ENCODE results near the gene TRIM2.
A peak's percentile ranks its signal among the peaks of the same experiment; 100 is the strongest.

The TRIM2 gene

GRCh38 chr4:153242839-153243324, 38.6 kb downstream of the TRIM2 start:
- H3K4me1 ChIP-seq (ENCODE audit: control insufficient read depth, low read depth, low read length), result peaks cover 12% of the 10 kb centered on the region
- H3K9me3 ChIP-seq (ENCODE audit: control insufficient read depth, low read depth, low read length), result no peaks in the 10 kb centered on the region
- no peak overlapping the region for H3K4me3 ChIP-seq (ENCODE audit: low read length)
- H3K27ac ChIP-seq (ENCODE audit: low read length), result no peak overlapping the region
- no peaks in the 10 kb centered on the region for H3K36me3 ChIP-seq (ENCODE audit: control insufficient read depth, low read depth, low read length)
- H3K27me3 ChIP-seq (ENCODE audit: control insufficient read depth, insufficient read depth, low read length), result no peaks in the 10 kb centered on the region
- H3K9ac ChIP-seq (ENCODE audit: low read length), result no peak overlapping the region

GRCh38 chr4:153243468-153243867, 39.2 kb downstream of the TRIM2 start:
- H3K9ac ChIP-seq (ENCODE audit: low read length), result no peak overlapping the region

GRCh38 chr4:153244969-153245368, 40.7 kb downstream of the TRIM2 start:
- no peaks in the 10 kb centered on the region for H3K9me3 ChIP-seq (ENCODE audit: control insufficient read depth, low read depth, low read length)
- H3K27ac ChIP-seq (ENCODE audit: low read length), result no peak overlapping the region

More at GRCh38 chr4:153243468-153243867, 39.2 kb downstream of the TRIM2 start:
- Histone ChIP-seq H3K4me3 (ENCODE audit: low read length) (no peak overlapping the region), H3K9me3 (ENCODE audit: control insufficient read depth, low read depth, low read length) (no peaks in the 10 kb centered on the region), H3K4me1 (ENCODE audit: control insufficient read depth, low read depth, low read length) (peaks cover 17% of the 10 kb centered on the region), H3K36me3 (ENCODE audit: control insufficient read depth, low read depth, low read length) (no peaks in the 10 kb centered on the region), H3K27ac (ENCODE audit: low read length) (no peak overlapping the region), H3K27me3 (ENCODE audit: control insufficient read depth, insufficient read depth, low read length) (no peaks in the 10 kb centered on the region)

GRCh38 chr4:153245775-153246174, 41.5 kb downstream of the TRIM2 start:
- H3K27ac ChIP-seq (ENCODE audit: low read length), result no peak overlapping the region

More at GRCh38 chr4:153244969-153245368, 40.7 kb downstream of the TRIM2 start:
- Histone ChIP-seq H3K4me3 (ENCODE audit: low read length) (no peak overlapping the region), H3K36me3 (ENCODE audit: control insufficient read depth, low read depth, low read length) (no peaks in the 10 kb centered on the region), H3K9ac (ENCODE audit: low read length) (no peak overlapping the region), H3K4me1 (ENCODE audit: control insufficient read depth, low read depth, low read length) (peaks cover 25% of the 10 kb centered on the region), H3K27me3 (ENCODE audit: control insufficient read depth, insufficient read depth, low read length) (no peaks in the 10 kb centered on the region)

GRCh38 chr4:153246446-153247115, 42.3 kb downstream of the TRIM2 start:
- Histone ChIP-seq H3K4me3 (ENCODE audit: low read length) (no peak overlapping the region), H3K36me3 (ENCODE audit: control insufficient read depth, low read depth, low read length) (no peaks in the 10 kb centered on the region), H3K27ac (ENCODE audit: low read length) (no peak overlapping the region), H3K27me3 (ENCODE audit: control insufficient read depth, insufficient read depth, low read length) (no peaks in the 10 kb centered on the region), H3K9me3 (ENCODE audit: control insufficient read depth, low read depth, low read length) (no peaks in the 10 kb centered on the region), H3K4me1 (ENCODE audit: control insufficient read depth, low read depth, low read length) (peaks cover 33% of the 10 kb centered on the region), H3K9ac (ENCODE audit: low read length) (no peak overlapping the region)

More at GRCh38 chr4:153245775-153246174, 41.5 kb downstream of the TRIM2 start:
- Histone ChIP-seq H3K36me3 (ENCODE audit: control insufficient read depth, low read depth, low read length) (no peaks in the 10 kb centered on the region), H3K27me3 (ENCODE audit: control insufficient read depth, insufficient read depth, low read length) (no peaks in the 10 kb centered on the region), H3K9me3 (ENCODE audit: control insufficient read depth, low read depth, low read length) (no peaks in the 10 kb centered on the region), H3K4me1 (ENCODE audit: control insufficient read depth, low read depth, low read length) (peaks cover 30% of the 10 kb centered on the region), H3K4me3 (ENCODE audit: low read length) (no peak overlapping the region), H3K9ac (ENCODE audit: low read length) (no peak overlapping the region)

GRCh38 chr4:153247116-153247490, 42.9 kb downstream of the TRIM2 start:
- H3K36me3 ChIP-seq (ENCODE audit: control insufficient read depth, low read depth, low read length), result no peaks in the 10 kb centered on the region
- H3K9me3 ChIP-seq (ENCODE audit: control insufficient read depth, low read depth, low read length), result no peaks in the 10 kb centered on the region
- no peak overlapping the region for H3K4me3 ChIP-seq (ENCODE audit: low read length)
- no peak overlapping the region for H3K9ac ChIP-seq (ENCODE audit: low read length)
- H3K27me3 ChIP-seq (ENCODE audit: control insufficient read depth, insufficient read depth, low read length), result no peaks in the 10 kb centered on the region
- no peak overlapping the region for H3K27ac ChIP-seq (ENCODE audit: low read length)
- peaks cover 31% of the 10 kb centered on the region for H3K4me1 ChIP-seq (ENCODE audit: control insufficient read depth, low read depth, low read length)

- no peaks in the 10 kb centered on the region for H3K36me3 ChIP-seq (ENCODE audit: control insufficient read depth, low read depth, low read length)
- H3K27me3 ChIP-seq (ENCODE audit: control insufficient read depth, insufficient read depth, low read length), result no peaks in the 10 kb centered on the region
- H3K4me3 ChIP-seq (ENCODE audit: low read length), result peak overlapping the region; percentile 74
- H3K9ac ChIP-seq (ENCODE audit: low read length), result peak overlapping the region; percentile 77
- H3K9me3 ChIP-seq (ENCODE audit: control insufficient read depth, low read depth, low read length), result no peaks in the 10 kb centered on the region
- H3K27ac ChIP-seq (ENCODE audit: low read length), result peak overlapping the region; percentile 63
- H3K4me1 ChIP-seq (ENCODE audit: control insufficient read depth, low read depth, low read length), result peaks cover 22% of the 10 kb centered on the region
These were observed 44.5 kb downstream of the TRIM2 start for GRCh38 chr4:153248641-153249198.

GRCh38 chr4:153249199-153250041, 45.2 kb downstream of the TRIM2 start:
- H3K4me1 ChIP-seq (ENCODE audit: control insufficient read depth, low read depth, low read length), result peaks cover 22% of the 10 kb centered on the region
- H3K27me3 ChIP-seq (ENCODE audit: control insufficient read depth, insufficient read depth, low read length), result no peaks in the 10 kb centered on the region
- peak overlapping the region; percentile 74 for H3K4me3 ChIP-seq (ENCODE audit: low read length)
- no peaks in the 10 kb centered on the region for H3K9me3 ChIP-seq (ENCODE audit: control insufficient read depth, low read depth, low read length)
- peak overlapping the region; percentile 84 for H3K27ac ChIP-seq (ENCODE audit: low read length)
- no peaks in the 10 kb centered on the region for H3K36me3 ChIP-seq (ENCODE audit: control insufficient read depth, low read depth, low read length)
- peak overlapping the region; percentile 77 for H3K9ac ChIP-seq (ENCODE audit: low read length)

GRCh38 chr4:153252122-153252521, 47.9 kb downstream of the TRIM2 start:
- no peaks in the 10 kb centered on the region for H3K36me3 ChIP-seq (ENCODE audit: control insufficient read depth, low read depth, low read length)
- H3K4me3 ChIP-seq (ENCODE audit: low read length), result no peak overlapping the region
- H3K9ac ChIP-seq (ENCODE audit: low read length), result no peak overlapping the region
- no peaks in the 10 kb centered on the region for H3K27me3 ChIP-seq (ENCODE audit: control insufficient read depth, insufficient read depth, low read length)
- H3K4me1 ChIP-seq (ENCODE audit: control insufficient read depth, low read depth, low read length), result peaks cover 47% of the 10 kb centered on the region
- H3K9me3 ChIP-seq (ENCODE audit: control insufficient read depth, low read depth, low read length), result no peaks in the 10 kb centered on the region
- H3K27ac ChIP-seq (ENCODE audit: low read length), result no peak overlapping the region

GRCh38 chr4:153255233-153255632, 51.0 kb downstream of the TRIM2 start:
- Histone ChIP-seq H3K9me3 (ENCODE audit: control insufficient read depth, low read depth, low read length) (no peaks in the 10 kb centered on the region), H3K4me1 (ENCODE audit: control insufficient read depth, low read depth, low read length) (peaks cover 63% of the 10 kb centered on the region), H3K36me3 (ENCODE audit: control insufficient read depth, low read depth, low read length) (no peaks in the 10 kb centered on the region), H3K27ac (ENCODE audit: low read length) (no peak overlapping the region), H3K9ac (ENCODE audit: low read length) (no peak overlapping the region), H3K4me3 (ENCODE audit: low read length) (no peak overlapping the region), H3K27me3 (ENCODE audit: control insufficient read depth, insufficient read depth, low read length) (no peaks in the 10 kb centered on the region)

- H3K36me3 ChIP-seq (ENCODE audit: control insufficient read depth, low read depth, low read length), result no peaks in the 10 kb centered on the region
- peaks cover 73% of the 10 kb centered on the region for H3K4me1 ChIP-seq (ENCODE audit: control insufficient read depth, low read depth, low read length)
- peak overlapping the region; percentile 66 for H3K4me3 ChIP-seq (ENCODE audit: low read length)
- peak overlapping the region; percentile 71 for H3K9ac ChIP-seq (ENCODE audit: low read length)
- peak overlapping the region; percentile 88 for H3K27ac ChIP-seq (ENCODE audit: low read length)
- no peaks in the 10 kb centered on the region for H3K27me3 ChIP-seq (ENCODE audit: control insufficient read depth, insufficient read depth, low read length)
- no peaks in the 10 kb centered on the region for H3K9me3 ChIP-seq (ENCODE audit: control insufficient read depth, low read depth, low read length)
These were observed 52.9 kb downstream of the TRIM2 start for GRCh38 chr4:153257151-153257620.
